Endothelial cell of umbilical vein (primary cell): ENCODE results near the gene NDUFAB1. TPM values are rescaled to one million over a fixed set of nuclear protein-coding genes. Genes with fewer than 3 reads are reported as not detected.

Source experiments
- BruUV-seq: library from RNA; stranded (reverse); fragments of 400-500 nt; replicated peaks from 2 replicates; lab custom pipeline; 2021; lab: Mats Ljungman, UMichigan
- CTCF ChIA-PET: fragments of 300-600, 350-600 bp; sonication (Branson Sonifier 250); formaldehyde crosslinking; loops from one replicate; lab custom pipeline; 2021; ENCODE audit warnings: antibody characterized with exemption, inconsistent platforms; lab: Charles Lee
- POLR2A ChIA-PET: fragments of 300-600, 350-600 bp; sonication (Branson Sonifier 250); formaldehyde crosslinking; loops from one replicate; lab custom pipeline; 2021; ENCODE audit warnings: antibody characterized with exemption, inconsistent platforms; lab: Charles Lee
- DNase-seq: peaks from one replicate; pipeline ENCODE4 v3.0.0-alpha.2; 2011; ENCODE audit warnings: low read depth, low spot score
- FAIRE-seq: peaks from 2 replicates; lab custom pipeline; 2011; peaks lifted over from hg19 to GRCh38; lab: Jason Lieb, UNC
- H2AFZ ChIP-seq: 2 replicates; pipeline ENCODE4 v1.6.0; 2012; ENCODE audit warnings: low read depth, low read length, control low read depth, inconsistent platforms
- H3K27ac ChIP-seq: 2 replicates; pipeline ENCODE4 v1.5.1; 2011; ENCODE audit warnings: low read depth, mild to moderate bottlenecking, control low read depth, low read length, moderate library complexity; ENCODE audit not compliant: insufficient read depth
- H3K27me3 ChIP-seq, 2 experiments: 2 replicates each; pipeline versions ENCODE4 v1.6.0 to v1.6.1; 2011; ENCODE audit warnings: low read length in 2 of 2, mixed read lengths in 1 of 2; ENCODE audit not compliant: control insufficient read depth in 2 of 2, insufficient read depth in 2 of 2
- H3K36me3 ChIP-seq, 2 experiments: 2 replicates in 1 of 2; 3 replicates in 1 of 2; pipeline ENCODE4 v1.5.1; 2011; ENCODE audit warnings: low read length in 2 of 2, mild to moderate bottlenecking in 1 of 2, moderate library complexity in 1 of 2; ENCODE audit not compliant: control insufficient read depth in 2 of 2, insufficient read depth in 2 of 2; ENCODE audit errors: extremely low read depth in 1 of 2
- H3K4me1 ChIP-seq: 3 replicates; pipeline ENCODE4 v1.5.1; 2011; ENCODE audit warnings: mild to moderate bottlenecking, low read length; ENCODE audit not compliant: control insufficient read depth, insufficient read depth; ENCODE audit errors: extremely low read depth
- H3K4me2 ChIP-seq: 2 replicates; pipeline ENCODE4 v1.6.1; 2011; ENCODE audit warnings: low read length, control low read depth, mixed read lengths; ENCODE audit not compliant: insufficient read depth
- H3K4me3 ChIP-seq, 3 experiments: fragments of 200-600 bp in 1 of 3; sonication (generic), shearing (Covaris generic) in 1 of 3; replicated peaks in 1 of 3; 2 replicates each; pipeline ENCODE4 v1.5.1; 2011 to 2016; ENCODE audit warnings: control low read depth in 3 of 3, low read length in 3 of 3, mild to moderate bottlenecking in 2 of 3, inconsistent platforms in 1 of 3, low read depth in 1 of 3, moderate library complexity in 1 of 3; ENCODE audit not compliant: insufficient read depth in 1 of 3
- H3K79me2 ChIP-seq: 2 replicates; pipeline ENCODE4 v1.6.0; 2012; ENCODE audit warnings: low read length, inconsistent platforms; ENCODE audit not compliant: control insufficient read depth, insufficient read depth
- H3K9ac ChIP-seq: replicated peaks from 2 replicates; pipeline ENCODE3; 2011; ENCODE audit warnings: low read length, control low read depth; ENCODE audit not compliant: insufficient read depth; ENCODE audit errors: extremely low read depth
- H3K9me1 ChIP-seq: replicated peaks from 3 replicates; pipeline ENCODE4 v1.6.0; 2011; ENCODE audit warnings: mild to moderate bottlenecking, low read length; ENCODE audit not compliant: control insufficient read depth, insufficient read depth; ENCODE audit errors: extremely low read depth
- H3K9me3 ChIP-seq: replicated peaks from 2 replicates; pipeline ENCODE4 v1.5.1; 2012; ENCODE audit warnings: low read length, inconsistent platforms; ENCODE audit not compliant: control insufficient read depth, insufficient read depth
- H4K20me1 ChIP-seq: replicated peaks from 2 replicates; pipeline ENCODE3; 2011; ENCODE audit warnings: mild to moderate bottlenecking, low read length; ENCODE audit not compliant: control insufficient read depth, insufficient read depth; ENCODE audit errors: extremely low read depth
- CTCF ChIP-seq, 2 donors: IDR thresholded peaks; 1 replicate in 1 of 2; 2 replicates in 1 of 2; pipeline ENCODE4 v1.5.1; 2011; ENCODE audit warnings: low read length in 2 of 2, mild to moderate bottlenecking in 2 of 2, moderate library complexity in 2 of 2, control low read depth in 1 of 2, inconsistent platforms in 1 of 2, low read depth in 1 of 2; ENCODE audit not compliant: insufficient read depth in 1 of 2; ENCODE audit errors: extremely low read depth in 1 of 2
- FOS ChIP-seq: IDR thresholded peaks from 2 replicates; pipeline ENCODE4 v1.6.1; 2011; ENCODE audit warnings: mild to moderate bottlenecking, low read length, moderate library complexity, borderline replicate concordance; ENCODE audit not compliant: insufficient read depth
- GATA2 ChIP-seq: IDR thresholded peaks from 2 replicates; pipeline ENCODE4 v1.7.0; 2011; ENCODE audit warnings: low read depth, mild to moderate bottlenecking, moderate library complexity, mixed read lengths, low read length; ENCODE audit not compliant: insufficient read length, insufficient read depth
- JUN ChIP-seq: IDR thresholded peaks from 2 replicates; pipeline ENCODE4 v1.6.1; 2011; ENCODE audit warnings: borderline replicate concordance, low read depth; ENCODE audit not compliant: insufficient read length, insufficient read depth
- MYC ChIP-seq: IDR thresholded peaks from one replicate; pipeline ENCODE4 v1.6.1; 2011; ENCODE audit warnings: mild to moderate bottlenecking, low read depth, low read length
- POLR2AphosphoS5 ChIP-seq: IDR thresholded peaks from 2 replicates; pipeline ENCODE4 v1.6.1; 2012; ENCODE audit warnings: low read depth, mild to moderate bottlenecking, control low read depth, low read length, moderate library complexity; ENCODE audit not compliant: insufficient read depth
- dilution Hi-C: fragments of 300-500 bp; cut with MboI; formaldehyde crosslinking; loops from one replicate; pipeline ENCODE4 v1.15.0; 2019; ENCODE audit warnings: low sequenced_read_pairs; ENCODE audit not compliant: extremely low pct_ligation_motif_present
- intact Hi-C: fragments of 100-400 bp; cut with micrococcal nuclease; formaldehyde crosslinking; loops from one replicate; pipeline ENCODE4 v1.10.0; 2022
- polyA plus RNA-seq, 4 experiments: library from polyadenylated mRNA; depleted of rRNA in 3 of 4; stranded (reverse) in 3 of 4; unstranded in 1 of 4; fragments of >200 nt; gene quantifications; 2 replicates each; pipeline versions ENCODE4 v1.2.1 to v1.2.3, GENCODE V29; 2011 to 2012; ENCODE audit warnings: missing spikeins in 1 of 4
- total RNA-seq: library from RNA; stranded (reverse); gene quantifications from 2 replicates; pipeline ENCODE4 v1.2.3, GENCODE V29; 2021

Gene NDUFAB1
- total and polyA plus RNA-seq, 2 donors (not counting 3 experiments of a cell fraction or from before 2014, with no cell fraction given), result 112 to 228 TPM

- DNase-seq (no peak), FAIRE-seq (no peak)
- no TSS peak for BruUV-seq
- peaks cover 2% of the 10 kb centered on the region for H4K20me1 ChIP-seq
- peaks cover 8 to 19% of the 10 kb centered on the region in 2 experiments for H3K36me3 ChIP-seq
- no peaks in the 10 kb centered on the region for H3K27me3 ChIP-seq
- no peaks in the 10 kb centered on the region for H3K9me1 ChIP-seq
- H3K79me2 ChIP-seq, result peaks cover 64% of the 10 kb centered on the region
- POLR2A ChIA-PET, result no interaction called here
- dilution Hi-C loops, result no loop called here
- TF ChIP-seq FOS (no peak), GATA2 (no peak), POLR2AphosphoS5 (no peak)
- no peak overlapping the region for H3K9ac ChIP-seq
- no peak overlapping the region for H2AFZ ChIP-seq
- H3K9me3 ChIP-seq, result no peaks in the 10 kb centered on the region
- no peak overlapping the region for H3K4me2 ChIP-seq
- intact Hi-C loops, result no loop called here
- CTCF ChIA-PET, result no interaction called here
- H3K4me1 ChIP-seq, result peaks cover 7% of the 10 kb centered on the region
- no peak overlapping the region for H3K27ac ChIP-seq
- no peak overlapping the region for H3K4me3 ChIP-seq
These were observed 1.9 kb downstream of the NDUFAB1 start for GRCh38 chr16:23594186-23594585.

GRCh38 chr16:23590181-23590580 is 5.9 kb downstream of the NDUFAB1 start:
- ChIA-PET POLR2A (no interaction called here), CTCF (no interaction called here)

More at GRCh38 chr16:23590181-23590580, 5.9 kb downstream of the NDUFAB1 start:
- no peak for FAIRE-seq
- BruUV-seq, result no TSS peak
- Histone ChIP-seq H3K36me3 (peaks cover 12 to 23% of the 10 kb centered on the region in 2 experiments), H3K4me1 (peaks cover 6% of the 10 kb centered on the region), H2AFZ (no peak overlapping the region), H3K27ac (no peak overlapping the region), H3K9ac (no peak overlapping the region), H3K4me3 (no peak overlapping the region), H3K9me3 (no peaks in the 10 kb centered on the region), H4K20me1 (peaks cover 2% of the 10 kb centered on the region), H3K4me2 (no peak overlapping the region), H3K9me1 (no peaks in the 10 kb centered on the region), H3K27me3 (no peaks in the 10 kb centered on the region), H3K79me2 (peaks cover 72% of the 10 kb centered on the region)
- no peak for DNase-seq
- dilution Hi-C loops, result no loop called here
- no peak for TF ChIP-seq MYC
- TF ChIP-seq CTCF (IDR thresholded peaks at IDR 0.05; ENCODE audit: extremely low read depth in 1 of 2, insufficient read depth in 1 of 2, low read depth in 1 of 2, low read length in 2 of 2), result no peak
- no peak for TF ChIP-seq JUN
- intact Hi-C loops, result no loop called here
